Prostate gland (tissue), 2 donors: Measurements from ENCODE around the gene CENPX.

Source experiments
- CTCF ChIP-seq, 4 experiments: fragments of 200-600 bp in 2 of 4; fragments of 450-650 bp in 2 of 4; sonication (generic) in 2 of 4; IDR thresholded peaks; 1 replicate in 3 of 4; 2 replicates in 1 of 4; pipeline ENCODE4 v1.5.1; 2016 to 2019; ENCODE audit warnings: antibody characterized with exemption in 4 of 4, mild to moderate bottlenecking in 2 of 4, moderate library complexity in 2 of 4
- POLR2A ChIP-seq: fragments of 450-650 bp; IDR thresholded peaks from one replicate; pipeline ENCODE4 v1.6.1; 2016; ENCODE audit warnings: antibody characterized with exemption, mild to moderate bottlenecking
- POLR2AphosphoS5 ChIP-seq: sonication (generic); formaldehyde crosslinking; IDR thresholded peaks from one replicate; pipeline ENCODE4 v1.6.1; 2017; ENCODE audit warnings: antibody characterized with exemption

- TF ChIP-seq POLR2A (no peak), CTCF (IDR thresholded peaks at IDR 0.05) (no peak), POLR2AphosphoS5 (no peak)
Observed at GRCh38 chr17:82007228-82007494, 15.5 kb downstream of the CENPX start.
